ENCODE results near the gene SYAP1. TPM values are rescaled to one million over a fixed set of nuclear protein-coding genes. Genes with fewer than 3 reads are reported as not detected.

The SYAP1 gene
- 10 to 100 TPM; 13.7 to 29.4 (median 20.0) TPM for total RNA-seq
- 10 to 100 TPM; 10.9 to 14.9 (median 13.6) TPM for polyA plus RNA-seq
- long read RNA-seq, donor 1, full-length matches to known transcripts, result 43 of 48 reads
- long read RNA-seq, donor 1, partial matches to known transcripts, result 4 of 48 reads
- long read RNA-seq, donor 1, other reads (novel, unspliced or antisense), result 1 of 48 reads
- long read RNA-seq, donor 2, full-length matches to known transcripts, result 57 of 67 reads
- long read RNA-seq, donor 2, partial matches to known transcripts, result 6 of 67 reads
- long read RNA-seq, donor 2, other reads (novel, unspliced or antisense), result 4 of 67 reads

DNA sequence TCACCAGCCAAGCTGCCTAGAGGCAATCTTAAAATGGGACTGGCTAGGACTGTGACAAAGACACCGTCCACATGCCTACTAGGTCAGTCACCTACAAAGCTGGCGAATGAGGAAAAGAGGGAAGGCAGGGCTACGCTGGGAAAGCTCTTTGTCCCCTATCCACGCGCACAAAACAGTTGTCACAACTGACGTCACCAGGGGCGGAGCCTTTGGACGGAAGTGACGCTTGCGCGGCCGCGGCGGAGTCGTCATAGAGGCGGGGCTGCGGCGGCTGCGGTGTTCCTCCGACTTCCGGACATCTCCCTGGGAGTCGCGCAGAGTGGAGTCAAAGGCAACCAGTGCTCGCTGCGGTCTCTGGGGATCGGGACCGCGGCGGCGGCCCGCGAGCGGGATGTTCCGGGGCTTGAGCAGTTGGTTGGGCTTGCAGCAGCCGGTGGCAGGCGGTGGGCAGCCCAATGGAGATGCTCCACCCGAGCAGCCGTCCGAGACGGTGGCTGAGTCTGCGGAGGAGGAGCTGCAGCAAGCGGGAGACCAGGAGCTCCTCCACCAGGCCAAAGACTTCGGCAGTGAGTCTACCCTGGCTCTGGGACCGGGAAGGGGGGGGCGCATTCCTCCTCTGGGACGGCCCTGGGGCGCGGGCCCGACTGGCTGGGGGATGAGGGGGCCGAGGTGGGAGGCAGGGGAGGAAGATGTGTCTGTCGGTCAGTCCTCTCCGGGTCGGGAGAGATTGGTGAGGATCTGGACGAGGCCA is at the start of gene SYAP1:
SYAP1 (plus strand) TSS at position 279 of the 751 bp plus-strand sequence; CDS start at position 392, 113 bp downstream.
- intact Hi-C loops (cut with DNase I), result loop anchor here (5.0 to 10.0 kb wide), 4 partner anchors 65 to 865 kb away; partner anchors contain the start of genes TXLNG (in 2 of the 2) and AP1S2 (in 1 of the 2)
- TF ChIP-seq, protein P1, sequence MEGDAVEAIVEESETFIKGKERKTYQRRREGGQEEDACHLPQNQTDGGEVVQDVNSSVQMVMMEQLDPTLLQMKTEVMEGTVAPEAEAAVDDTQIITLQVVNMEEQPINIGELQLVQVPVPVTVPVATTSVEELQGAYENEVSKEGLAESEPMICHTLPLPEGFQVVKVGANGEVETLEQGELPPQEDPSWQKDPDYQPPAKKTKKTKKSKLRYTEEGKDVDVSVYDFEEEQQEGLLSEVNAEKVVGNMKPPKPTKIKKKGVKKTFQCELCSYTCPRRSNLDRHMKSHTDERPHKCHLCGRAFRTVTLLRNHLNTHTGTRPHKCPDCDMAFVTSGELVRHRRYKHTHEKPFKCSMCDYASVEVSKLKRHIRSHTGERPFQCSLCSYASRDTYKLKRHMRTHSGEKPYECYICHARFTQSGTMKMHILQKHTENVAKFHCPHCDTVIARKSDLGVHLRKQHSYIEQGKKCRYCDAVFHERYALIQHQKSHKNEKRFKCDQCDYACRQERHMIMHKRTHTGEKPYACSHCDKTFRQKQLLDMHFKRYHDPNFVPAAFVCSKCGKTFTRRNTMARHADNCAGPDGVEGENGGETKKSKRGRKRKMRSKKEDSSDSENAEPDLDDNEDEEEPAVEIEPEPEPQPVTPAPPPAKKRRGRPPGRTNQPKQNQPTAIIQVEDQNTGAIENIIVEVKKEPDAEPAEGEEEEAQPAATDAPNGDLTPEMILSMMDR (IDR thresholded peaks at IDR 0.05), result no peak
- DNase-seq (peak; percentile 97 to 99), ATAC-seq (peak; percentile 95 to 97 (median 97))
- 0 to 1% (median 1%) methylated on average over 21 to 54 of the region's 54 CpGs for WGBS, 3 donors
- H3K4me1 ChIP-seq, result peaks cover 13% of the 10 kb centered on the region
- H3K9me3 ChIP-seq, result no peaks in the 10 kb centered on the region
- peak within 1 kb of the TSS; percentile 91 for H3K27ac ChIP-seq
- peak within 1 kb of the TSS; percentile 75 for H3K4me3 ChIP-seq
- H3K36me3 ChIP-seq (ENCODE audit: insufficient read depth in 1 of 2, low read depth in 1 of 2), result no peaks in the 10 kb centered on the region
- peaks cover 0 to under 1% (median 0%) of the 10 kb centered on the region in 3 donors for H3K27me3 ChIP-seq (ENCODE audit: insufficient read depth in 3 of 3, low read length in 2 of 3)

DNA sequence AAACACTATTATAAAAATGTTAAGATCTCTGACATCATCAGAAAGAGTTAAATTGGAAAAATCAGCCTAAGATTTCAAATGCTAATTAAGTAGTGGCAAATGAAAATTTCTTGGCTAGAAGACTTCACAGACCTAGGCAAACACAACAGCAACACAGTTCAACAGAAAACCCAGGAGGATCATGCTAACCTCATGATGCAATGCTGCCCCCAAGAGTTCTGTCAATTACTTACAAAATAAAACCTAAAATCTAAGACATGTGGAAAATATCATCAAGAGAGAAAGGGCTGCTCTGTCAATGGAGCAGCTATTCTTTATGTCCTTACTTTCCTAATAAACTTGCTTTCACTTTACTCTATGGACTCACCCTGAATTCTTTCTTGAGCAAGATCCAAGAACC is 48.4 kb upstream of the SYAP1 start:
- intact Hi-C loops (cut with DNase I), result loop anchor here in 1 of 2 donors (2.0 kb wide), 1 partner anchor 234 kb away; no protein-coding TSS in a partner anchor
- no peak for DNase-seq
- TF ChIP-seq, protein P1 (IDR thresholded peaks at IDR 0.05), result peak; percentile 40
- peak in 3 of 4 donors; percentile 43 to 77 (median 49) for ATAC-seq
- no peak overlapping the region for H3K4me3 ChIP-seq
- H3K4me1 ChIP-seq, result no peaks in the 10 kb centered on the region
- H3K36me3 ChIP-seq (ENCODE audit: insufficient read depth in 1 of 2, low read depth in 1 of 2), result peaks cover 0 to 10% of the 10 kb centered on the region in 2 donors
- H3K9me3 ChIP-seq, result no peaks in the 10 kb centered on the region
- no peak overlapping the region for H3K27ac ChIP-seq
- H3K27me3 ChIP-seq (ENCODE audit: insufficient read depth in 3 of 3, low read length in 2 of 3), result peaks cover 0 to 2% (median 0%) of the 10 kb centered on the region in 3 donors

DNA sequence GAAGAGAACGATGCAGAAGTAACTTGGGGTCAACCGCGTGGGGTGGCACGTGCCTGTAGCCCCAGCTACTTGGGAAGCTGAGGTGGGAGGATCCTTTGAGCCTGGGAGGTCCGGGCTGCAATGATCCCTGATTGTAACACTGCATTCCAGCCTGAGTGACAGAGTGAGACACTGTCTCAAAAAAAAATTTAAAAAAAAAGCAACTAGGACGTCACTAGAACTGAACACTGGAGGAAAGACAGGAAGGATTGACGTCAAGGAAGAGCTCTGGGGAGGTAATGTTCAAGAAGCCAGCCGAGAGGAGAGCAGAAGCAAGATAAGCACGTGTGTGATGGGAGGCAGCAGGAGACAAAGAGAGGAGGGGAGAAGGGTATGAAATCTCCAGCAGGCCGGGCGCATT is 40.7 kb upstream of the SYAP1 start:
- intact Hi-C loops (cut with DNase I), result no loop called here
- no peak overlapping the region for H3K4me3 ChIP-seq
- DNase-seq (no peak), ATAC-seq (no peak)
- peaks cover 0 to 62% of the 10 kb centered on the region in 2 donors for H3K36me3 ChIP-seq (ENCODE audit: insufficient read depth in 1 of 2, low read depth in 1 of 2)
- 70 to 83% (median 81%) methylated on average over 9 to 11 of the region's 11 CpGs for WGBS, 3 donors
- no peaks in the 10 kb centered on the region for H3K4me1 ChIP-seq
- no peak overlapping the region for H3K27ac ChIP-seq
- peaks cover 0 to 9% (median 0%) of the 10 kb centered on the region in 3 donors for H3K27me3 ChIP-seq (ENCODE audit: insufficient read depth in 3 of 3, low read length in 2 of 3)
- TF ChIP-seq, protein P1 (IDR thresholded peaks at IDR 0.05), result no peak
- no peaks in the 10 kb centered on the region for H3K9me3 ChIP-seq

DNA sequence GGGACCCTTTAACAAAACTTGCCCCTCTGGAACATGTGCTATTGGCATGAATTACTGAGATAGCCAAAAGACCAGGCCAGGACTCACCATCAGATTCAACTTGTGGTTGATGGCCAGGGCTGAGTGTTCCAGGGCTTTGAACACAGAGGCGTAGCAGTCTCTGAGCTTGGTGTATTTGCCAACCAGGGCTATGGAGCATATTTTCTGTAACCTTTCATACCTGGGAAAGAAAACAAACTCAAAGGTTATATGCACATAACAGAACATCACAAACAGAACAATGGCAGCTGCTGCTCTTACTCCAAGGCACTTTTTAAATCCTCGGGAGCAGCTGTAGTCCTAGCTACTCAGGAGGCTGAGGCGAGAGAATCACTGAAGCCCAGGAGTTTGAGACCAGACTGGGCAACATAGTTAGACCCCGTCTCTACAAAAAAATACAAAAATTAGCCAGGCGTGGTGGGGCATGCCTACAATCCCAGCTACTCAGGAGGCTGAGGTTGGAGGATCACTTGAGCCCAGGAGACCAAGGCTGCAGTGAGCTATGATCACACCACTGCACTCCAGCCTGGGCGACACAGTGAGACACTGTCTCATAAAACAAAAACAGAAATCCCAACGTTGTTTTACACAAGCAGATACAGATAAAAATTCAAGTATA is 36.3 kb upstream of the SYAP1 start:
- intact Hi-C loops (cut with DNase I), result no loop called here
- Histone ChIP-seq H3K4me3 (no peak overlapping the region), H3K27ac (no peak overlapping the region), H3K4me1 (no peaks in the 10 kb centered on the region), H3K36me3 (ENCODE audit: insufficient read depth in 1 of 2, low read depth in 1 of 2) (peaks cover 0 to 48% of the 10 kb centered on the region in 2 donors), H3K9me3 (no peaks in the 10 kb centered on the region), H3K27me3 (ENCODE audit: insufficient read depth in 3 of 3, low read length in 2 of 3) (peaks cover 0 to 4% (median 0%) of the 10 kb centered on the region in 3 donors)
- 87 to 98% (median 93%) methylated on average over 7 of the region's 7 CpGs for WGBS, 3 donors
- TF ChIP-seq, protein P1 (IDR thresholded peaks at IDR 0.05), result no peak
- ATAC-seq, result no peak
- no peak for DNase-seq

All from psoas muscle (tissue), 8 donors.